Stomach (tissue), 4 donors: ENCODE results near the gene LRRC10.

Experiments
- CTCF ChIP-seq, 7 experiments: fragments of 450-650 bp in 4 of 7; fragments of 200-600 bp in 3 of 7; sonication (generic) in 3 of 7; IDR thresholded peaks; one replicate each; pipeline ENCODE4 v1.5.1; 2016 to 2019; ENCODE audit warnings: antibody characterized with exemption in 7 of 7, control low read depth in 2 of 7, mild to moderate bottlenecking in 1 of 7
- POLR2A ChIP-seq, 4 donors: fragments of 450-650 bp; IDR thresholded peaks; one replicate each; pipeline ENCODE4 v1.6.1; 2016; ENCODE audit warnings: antibody characterized with exemption in 4 of 4, control low read depth in 2 of 4, mild to moderate bottlenecking in 1 of 4, moderate library complexity in 1 of 4

- no peak for TF ChIP-seq POLR2A (IDR thresholded peaks at IDR 0.05)
- no peak for TF ChIP-seq CTCF (IDR thresholded peaks at IDR 0.05)
Observed at GRCh38 chr12:69595689-69596088, 15.0 kb downstream of the LRRC10 start.
